H9 (cell line): ENCODE results near the gene BCL7B. TPM values are rescaled to one million over a fixed set of nuclear protein-coding genes. Genes with fewer than 3 reads are reported as not detected.

Experiments
- DNase-seq: peaks from one replicate; pipeline ENCODE4 v3.0.0-alpha.2; 2017
- H2AFZ ChIP-seq: one replicate; pipeline ENCODE4 v1.6.1; 2013; ENCODE audit warnings: mild to moderate bottlenecking, low read length, control low read depth, moderate library complexity
- H2AK5ac ChIP-seq: 2 replicates; pipeline ENCODE4 v1.6.1; 2013; ENCODE audit warnings: low read length, control low read depth, mixed read lengths; ENCODE audit not compliant: insufficient read length
- H2BK120ac ChIP-seq: one replicate; pipeline ENCODE4 v1.6.1; 2013; ENCODE audit warnings: low read depth, mild to moderate bottlenecking, low read length, control low read depth, inconsistent platforms; ENCODE audit not compliant: poor library complexity, severe bottlenecking
- H2BK12ac ChIP-seq: 2 replicates; pipeline ENCODE4 v1.6.1; 2013; ENCODE audit warnings: low read length, control low read depth, mixed read lengths, low read depth; ENCODE audit not compliant: insufficient read length
- H2BK15ac ChIP-seq: 2 replicates; pipeline ENCODE4 v1.6.1; 2013; ENCODE audit warnings: low read depth, low read length, control low read depth
- H2BK20ac ChIP-seq: one replicate; pipeline ENCODE4 v1.6.1; 2013; ENCODE audit warnings: low read depth, mild to moderate bottlenecking, low read length, control low read depth, inconsistent platforms; ENCODE audit not compliant: poor library complexity, severe bottlenecking
- H2BK5ac ChIP-seq: 2 replicates; pipeline ENCODE4 v1.6.1; 2013; ENCODE audit warnings: low read length, control low read depth, mixed read lengths; ENCODE audit not compliant: insufficient read length
- H3K14ac ChIP-seq: 2 replicates; pipeline ENCODE4 v1.6.1; 2013; ENCODE audit warnings: low read length, control low read depth; ENCODE audit not compliant: insufficient read depth
- H3K18ac ChIP-seq: 2 replicates; pipeline ENCODE4 v1.6.1; 2013; ENCODE audit warnings: low read depth, mild to moderate bottlenecking, mixed read lengths, low read length, control low read depth; ENCODE audit not compliant: insufficient read length
- H3K23ac ChIP-seq: 2 replicates; pipeline ENCODE4 v1.6.1; 2013; ENCODE audit warnings: low read length, control low read depth, mixed read lengths, low read depth; ENCODE audit not compliant: insufficient read length
- H3K23me2 ChIP-seq: 2 replicates; pipeline ENCODE4 v1.6.1; 2013; ENCODE audit warnings: low read depth, mild to moderate bottlenecking, mixed read lengths, low read length, control low read depth; ENCODE audit not compliant: insufficient read length, poor library complexity, severe bottlenecking
- H3K27ac ChIP-seq: 2 replicates; pipeline ENCODE4 v1.5.1; 2013; ENCODE audit warnings: low read length, control low read depth, mixed read lengths, low read depth; ENCODE audit not compliant: insufficient read length
- H3K27me3 ChIP-seq: 2 replicates; pipeline ENCODE4 v1.6.1; 2013; ENCODE audit warnings: low read length, control low read depth, inconsistent platforms; ENCODE audit not compliant: insufficient read depth
- H3K4ac ChIP-seq: 2 replicates; pipeline ENCODE4 v1.6.1; 2013; ENCODE audit warnings: low read depth, mild to moderate bottlenecking, control low read depth, inconsistent platforms, low read length, moderate library complexity
- H3K4me1 ChIP-seq: 2 replicates; pipeline ENCODE4 v1.6.1; 2013; ENCODE audit warnings: low read length, control low read depth, inconsistent platforms; ENCODE audit not compliant: insufficient read depth
- H3K4me2 ChIP-seq: 2 replicates; pipeline ENCODE4 v1.6.1; 2013; ENCODE audit warnings: low read length, control low read depth, mixed read lengths; ENCODE audit not compliant: insufficient read length, insufficient read depth
- H3K56ac ChIP-seq: 2 replicates; pipeline ENCODE4 v1.6.1; 2013; ENCODE audit warnings: low read depth, mild to moderate bottlenecking, mixed read lengths, low read length, control low read depth; ENCODE audit not compliant: insufficient read length
- H3K79me1 ChIP-seq: 2 replicates; pipeline ENCODE4 v1.6.1; 2013; ENCODE audit warnings: low read depth, mild to moderate bottlenecking, moderate library complexity, low read length, control low read depth, inconsistent platforms; ENCODE audit not compliant: insufficient read depth, poor library complexity, severe bottlenecking
- H3K79me2 ChIP-seq: 2 replicates; pipeline ENCODE4 v1.6.1; 2013; ENCODE audit warnings: low read length, control low read depth, inconsistent platforms; ENCODE audit not compliant: insufficient read depth
- H3K9ac ChIP-seq: 2 replicates; pipeline ENCODE4 v1.6.1; 2013; ENCODE audit warnings: low read length, control low read depth, mixed read lengths; ENCODE audit not compliant: insufficient read length; ENCODE audit errors: extremely low read depth
- H3K9me3 ChIP-seq: one replicate; pipeline ENCODE4 v1.6.1; 2013; ENCODE audit warnings: low read depth, low read length, inconsistent platforms; ENCODE audit not compliant: control insufficient read depth
- H3T11ph ChIP-seq: one replicate; pipeline ENCODE4 v1.6.1; 2013; ENCODE audit warnings: mild to moderate bottlenecking, low read length, control low read depth, inconsistent platforms
- H4K20me1 ChIP-seq: one replicate; pipeline ENCODE4 v1.6.1; 2013; ENCODE audit not compliant: control insufficient read depth, insufficient read length, insufficient read depth
- H4K5ac ChIP-seq: 2 replicates; pipeline ENCODE4 v1.6.1; 2013; ENCODE audit warnings: low read depth, mild to moderate bottlenecking, mixed read lengths, low read length, control low read depth; ENCODE audit not compliant: insufficient read length
- H4K8ac ChIP-seq: replicated peaks from 2 replicates; pipeline ENCODE4 v1.6.1; 2013; ENCODE audit warnings: low read length, control low read depth, mixed read lengths, low read depth; ENCODE audit not compliant: insufficient read length
- H4K91ac ChIP-seq: 2 replicates; pipeline ENCODE4 v1.6.1; 2013; ENCODE audit warnings: low read depth, mild to moderate bottlenecking, moderate library complexity, mixed read lengths, low read length, control low read depth; ENCODE audit not compliant: insufficient read length
- H3K27ac Mint-ChIP-seq, 3 experiments: 2 replicates in 2 of 3; 3 replicates in 1 of 3; pipeline ENCODE4 v1.8.0; 2020 to 2021; ENCODE audit warnings: mixed read lengths in 3 of 3, mild to moderate bottlenecking in 1 of 3, moderate library complexity in 1 of 3
- H3K27me3 Mint-ChIP-seq: 2 replicates; pipeline ENCODE4 v1.8.0; 2021; ENCODE audit warnings: low read depth, mild to moderate bottlenecking, moderate library complexity, mixed read lengths
- H3K36me3 Mint-ChIP-seq, 3 experiments: 2 replicates in 2 of 3; 3 replicates in 1 of 3; pipeline ENCODE4 v1.8.0; 2020 to 2021; ENCODE audit warnings: low read depth in 3 of 3, mixed read lengths in 3 of 3; ENCODE audit not compliant: insufficient read depth in 1 of 3
- H3K4me1 Mint-ChIP-seq, 2 experiments: 2 replicates each; pipeline ENCODE4 v1.8.0; 2020; ENCODE audit warnings: mixed read lengths in 2 of 2
- H3K4me3 Mint-ChIP-seq, 2 experiments: 2 replicates in 1 of 2; 3 replicates in 1 of 2; pipeline ENCODE4 v1.8.0; 2020 to 2021; ENCODE audit warnings: mild to moderate bottlenecking in 2 of 2, mixed read lengths in 2 of 2, moderate library complexity in 1 of 2
- H3K9me3 Mint-ChIP-seq, 2 experiments: 2 replicates in 1 of 2; 3 replicates in 1 of 2; pipeline ENCODE4 v1.8.0; 2020; ENCODE audit warnings: mild to moderate bottlenecking in 2 of 2, mixed read lengths in 2 of 2, moderate library complexity in 1 of 2
- CTCF ChIP-seq: fragments of 200-600 bp; sonication (generic); conservative IDR thresholded peaks from 3 replicates; pipeline ENCODE4 v1.8.0; 2021; ENCODE audit warnings: antibody characterized with exemption, mild to moderate bottlenecking
- WGBS: extraction: QIAGEN DNeasy Blood & Tissue Kit; methylation state at CpG from one replicate; pipeline ENCODE4 v1.1.7; 2013; ENCODE audit warnings: missing lambda C conversion rate, low lambda C conversion rate, mixed read lengths; ENCODE audit not compliant: insufficient read length; ENCODE audit errors: extremely low coverage; 5-methylcytosine and 5-hydroxymethylcytosine counted together
- total RNA-seq: library from RNA; stranded (reverse); gene quantifications from 2 replicates; pipeline ENCODE4 v1.2.1, GENCODE V29; 2021

Gene BCL7B
- total RNA-seq, 1 experiment from 2014 or later, result 48.9 TPM

DNA sequence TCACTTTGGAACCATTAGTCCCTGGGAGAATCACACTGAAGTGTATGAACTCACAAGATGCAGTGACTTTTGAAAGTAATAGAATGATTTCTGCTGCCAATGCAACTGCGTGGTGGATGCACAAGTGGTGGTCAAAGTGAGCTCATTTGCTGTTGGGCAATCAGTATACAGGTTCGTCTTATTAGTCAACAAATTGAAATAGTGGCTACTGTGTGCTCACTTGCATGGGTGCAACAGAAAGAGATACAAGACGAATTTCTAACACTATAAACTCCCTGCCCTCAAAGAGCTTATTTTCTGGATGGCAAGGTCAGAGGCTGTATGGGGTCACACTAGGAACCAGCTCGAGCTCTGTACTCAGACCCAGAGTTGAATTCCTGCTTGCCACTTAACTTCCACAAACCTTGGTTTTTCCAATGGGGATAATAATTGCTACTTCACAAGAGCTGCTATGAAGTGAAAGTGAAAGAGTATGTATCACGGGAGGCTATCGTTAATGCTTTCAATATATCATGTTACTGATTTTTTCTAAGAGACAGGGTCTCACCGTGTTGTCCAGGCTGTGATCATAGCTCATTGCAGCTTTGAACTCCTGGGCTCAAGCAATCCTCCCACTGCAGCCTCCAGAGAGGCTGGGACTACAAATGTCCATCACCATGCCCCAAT is 8.3 kb upstream of the BCL7B start:
- H2AK5ac ChIP-seq, result no peak overlapping the region
- H3K56ac ChIP-seq, result no peak overlapping the region
- H3K27me3 ChIP-seq, result no peaks in the 10 kb centered on the region
- no peak overlapping the region for H3K4ac ChIP-seq
- no peaks in the 10 kb centered on the region for H3K79me1 ChIP-seq
- no peak overlapping the region for H2BK20ac ChIP-seq
- Mint-ChIP-seq H3K36me3 (peaks cover 4 to 18% (median 17%) of the 10 kb centered on the region in 3 experiments; a peak in 6 of 7 replicates), H3K4me3 (no peak overlapping the region), H3K27ac (no peak overlapping the region), H3K27me3 (peaks cover 28% of the 10 kb centered on the region), H3K9me3 (no peaks in the 10 kb centered on the region), H3K4me1 (peaks cover 6 to 8% of the 10 kb centered on the region in 2 experiments)
- H4K8ac ChIP-seq, result no peak overlapping the region
- H3K9ac ChIP-seq, result no peak overlapping the region
- TF ChIP-seq CTCF, result no peak
- no peak overlapping the region for H2AFZ ChIP-seq
- DNase-seq, result no peak
- no peaks in the 10 kb centered on the region for H3K79me2 ChIP-seq
- H3K18ac ChIP-seq, result no peak overlapping the region
- H4K5ac ChIP-seq, result no peak overlapping the region
- no peak overlapping the region for H2BK120ac ChIP-seq
- no peaks in the 10 kb centered on the region for H3K4me1 ChIP-seq
- H4K91ac ChIP-seq, result no peak overlapping the region
- WGBS, result no CpG with 5 or more reads among the region's 7 CpGs
- no peak overlapping the region for H3T11ph ChIP-seq
- no peak overlapping the region for H2BK5ac ChIP-seq
- H3K23me2 ChIP-seq, result no peaks in the 10 kb centered on the region
- no peaks in the 10 kb centered on the region for H3K9me3 ChIP-seq
- H2BK15ac ChIP-seq, result no peak overlapping the region
- no peak overlapping the region for H3K23ac ChIP-seq
- H3K4me2 ChIP-seq, result no peak overlapping the region
- H3K14ac ChIP-seq, result no peak overlapping the region
- no peak overlapping the region for H3K27ac ChIP-seq
- no peaks in the 10 kb centered on the region for H4K20me1 ChIP-seq
- H2BK12ac ChIP-seq, result no peak overlapping the region
